HG03097 (cell line): ENCODE results near the gene FMN1.
"Not testable (repeated sequence)": the region's sequence is repeated elsewhere in the genome, so short reads cannot be mapped to it uniquely, and the experiment has no call there.

Experiments used
- ATAC-seq: cut with Tn5 transposase; IDR thresholded peaks from one replicate; pipeline ENCODE4 v1.9.1; 2021; ENCODE audit not compliant: unreplicated experiment, low FRiP score

Gene FMN1

DNA sequence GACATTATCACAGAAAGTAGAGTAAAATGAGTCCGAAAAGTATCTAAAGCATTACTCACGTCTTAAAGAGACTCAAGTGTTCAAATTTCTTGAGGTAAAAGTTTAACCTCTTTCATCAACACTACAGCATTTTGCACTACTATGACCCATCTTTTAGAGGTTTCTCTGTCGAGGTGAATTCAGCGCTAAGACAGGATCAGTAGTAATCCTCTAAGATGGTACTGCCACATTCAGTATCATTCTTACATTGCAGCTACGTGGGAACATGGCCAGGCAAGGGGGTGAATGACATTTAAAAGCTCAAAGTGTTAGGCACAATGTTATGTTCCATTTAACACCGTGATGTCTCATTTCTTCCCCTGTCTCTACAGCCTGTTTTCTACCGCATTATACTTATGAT, 210.8 kb downstream of the FMN1 start:
- no peak for ATAC-seq

DNA sequence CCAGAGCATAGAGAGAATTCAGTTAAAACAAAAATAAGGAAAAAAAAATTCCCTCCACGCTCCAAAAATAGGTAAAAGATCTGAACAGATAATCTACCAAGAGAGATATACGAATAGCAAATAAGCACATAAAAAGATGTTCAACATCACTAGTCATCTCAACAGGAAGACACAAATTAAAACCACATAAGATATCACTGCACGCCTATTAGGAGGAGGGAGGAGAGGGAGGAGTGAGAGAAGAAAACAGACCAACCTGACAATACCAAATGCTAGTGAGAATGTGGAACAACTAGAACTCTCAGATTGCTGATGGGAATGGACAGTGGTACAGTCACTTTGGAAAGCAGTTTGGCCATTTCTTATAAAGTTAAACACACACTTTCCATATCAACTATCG, 212.5 kb downstream of the FMN1 start:
- ATAC-seq: no peak

DNA sequence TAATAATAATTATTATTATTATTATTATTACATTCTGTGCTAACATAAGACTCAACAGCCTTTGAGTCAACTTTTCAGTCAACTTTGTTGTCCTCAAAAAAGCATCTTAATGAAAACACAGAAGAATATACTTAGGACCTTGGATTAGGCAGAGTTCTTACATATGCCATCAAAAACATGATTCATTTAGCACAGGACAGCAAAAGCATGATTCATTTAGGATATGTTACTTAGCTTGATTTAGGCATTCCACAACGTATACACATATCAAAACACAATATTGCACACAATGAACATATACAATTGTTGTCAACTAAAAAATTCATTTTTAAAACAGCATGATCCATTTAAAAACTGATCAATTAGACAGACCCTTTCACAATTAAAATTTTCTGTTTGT, 213.0 kb downstream of the FMN1 start:
- no peak for ATAC-seq

DNA sequence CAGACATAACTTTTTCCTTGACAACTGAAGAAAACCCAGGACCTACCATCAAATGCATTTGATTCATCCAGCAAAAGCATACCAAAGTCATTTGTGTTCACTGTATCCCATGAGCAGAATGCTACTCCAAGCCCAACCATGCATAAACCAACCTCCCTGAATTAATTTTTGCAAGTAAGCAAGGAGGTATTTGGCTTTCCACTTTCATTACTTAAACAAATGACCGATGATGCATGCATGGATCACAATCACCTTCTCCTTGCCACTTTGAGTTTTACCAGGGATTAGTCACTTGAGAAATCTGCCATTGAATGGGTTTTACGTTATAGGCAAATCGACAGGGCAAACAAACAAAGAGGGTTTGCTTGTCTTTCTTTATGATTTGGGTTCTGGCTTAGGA, 214.8 kb downstream of the FMN1 start:
- ATAC-seq: no peak

DNA sequence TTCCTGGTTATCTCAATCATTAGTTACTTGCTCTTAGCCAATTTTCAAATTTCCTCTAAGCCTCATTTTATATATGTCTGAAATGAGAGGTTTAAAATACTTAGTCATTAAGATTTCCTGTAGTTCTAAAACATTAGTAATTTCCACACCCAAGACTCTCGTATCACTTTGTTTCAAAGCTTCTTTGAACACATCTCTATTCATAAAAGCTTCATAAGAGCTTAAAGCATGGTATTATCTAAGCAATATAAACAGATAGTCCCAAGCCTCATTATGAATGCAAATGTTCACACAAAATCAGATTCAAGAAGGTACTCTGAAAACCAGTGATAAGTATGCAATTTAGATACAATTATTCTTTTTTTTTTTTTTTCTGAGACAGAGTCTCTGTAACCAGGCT, 217.0 kb downstream of the FMN1 start:
- no peak for ATAC-seq

DNA sequence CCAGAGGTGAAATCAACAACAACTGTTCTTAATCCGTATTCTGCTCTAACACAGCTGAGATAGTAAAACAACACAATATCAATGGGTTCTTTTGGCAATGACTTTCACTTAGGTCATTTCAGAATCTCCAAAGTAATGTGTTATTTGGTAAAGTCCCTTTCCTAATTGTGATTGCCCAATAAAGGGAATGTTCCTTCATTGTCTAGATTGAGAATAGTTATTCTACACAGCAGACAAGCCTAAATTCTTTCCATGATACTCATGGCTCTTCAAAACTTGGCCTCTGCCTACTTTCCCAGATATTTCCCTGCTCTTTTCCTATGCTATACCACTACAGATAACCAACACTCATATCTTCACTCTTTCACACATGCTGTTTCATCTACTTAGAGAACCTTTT, 219.8 kb downstream of the FMN1 start:
- no peak for ATAC-seq

DNA sequence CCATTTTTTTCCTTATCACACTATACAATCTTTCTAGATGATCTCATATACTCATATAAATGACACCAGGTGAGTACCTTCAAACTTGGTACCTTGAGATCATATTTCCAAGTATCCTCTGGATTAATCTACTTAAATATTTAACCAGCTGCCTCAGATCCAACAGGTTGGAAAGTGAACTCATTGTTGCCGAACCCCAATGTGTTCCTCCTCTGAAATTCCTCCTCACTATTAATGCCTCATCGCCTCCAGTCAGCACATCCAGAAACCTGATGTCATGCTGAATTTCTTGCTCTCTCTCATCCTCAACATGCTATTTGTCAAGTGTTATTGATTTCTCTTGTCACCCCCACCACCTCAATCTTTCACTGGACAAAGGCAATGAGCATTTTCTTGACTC, 221.8 kb downstream of the FMN1 start:
- no peak for ATAC-seq

DNA sequence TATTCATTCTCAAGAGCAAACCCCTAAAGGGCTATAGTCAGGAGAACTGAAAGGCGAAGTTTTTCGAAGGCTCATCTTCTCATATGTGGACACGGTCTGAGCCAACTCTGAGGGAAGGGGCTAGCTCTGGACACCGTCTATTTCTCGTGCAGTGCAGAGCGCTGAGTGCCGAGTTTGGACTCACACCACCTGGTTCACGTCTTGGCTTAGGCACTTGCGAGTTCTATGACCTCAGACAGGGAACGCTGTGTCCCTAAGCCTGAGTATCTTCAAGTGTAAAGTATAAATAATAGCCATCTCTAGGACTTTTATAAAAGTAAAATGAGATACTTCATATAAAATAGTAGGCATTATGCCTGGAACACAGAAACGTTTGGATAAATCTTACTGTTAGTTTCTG, 223.7 kb downstream of the FMN1 start:
- ATAC-seq: no peak

DNA sequence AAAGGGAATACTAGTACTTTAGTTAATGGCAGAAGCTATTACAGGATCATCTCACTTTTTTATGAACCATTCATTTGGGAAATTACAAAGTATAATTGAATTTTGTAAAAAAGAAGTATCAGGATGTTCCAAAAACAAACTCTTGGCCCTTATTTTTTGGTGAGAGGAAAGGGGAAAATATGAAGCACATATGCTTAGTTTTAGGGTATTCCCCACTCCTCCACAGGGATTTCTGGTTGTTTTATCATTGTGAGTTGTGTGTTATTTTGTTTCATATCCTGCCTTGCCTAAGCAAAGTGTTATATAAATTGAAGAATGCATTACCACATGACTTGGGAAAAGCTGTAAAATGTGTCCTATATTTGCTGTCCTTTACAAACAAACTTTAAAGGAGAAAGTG, 227.0 kb downstream of the FMN1 start:
- ATAC-seq: no peak

DNA sequence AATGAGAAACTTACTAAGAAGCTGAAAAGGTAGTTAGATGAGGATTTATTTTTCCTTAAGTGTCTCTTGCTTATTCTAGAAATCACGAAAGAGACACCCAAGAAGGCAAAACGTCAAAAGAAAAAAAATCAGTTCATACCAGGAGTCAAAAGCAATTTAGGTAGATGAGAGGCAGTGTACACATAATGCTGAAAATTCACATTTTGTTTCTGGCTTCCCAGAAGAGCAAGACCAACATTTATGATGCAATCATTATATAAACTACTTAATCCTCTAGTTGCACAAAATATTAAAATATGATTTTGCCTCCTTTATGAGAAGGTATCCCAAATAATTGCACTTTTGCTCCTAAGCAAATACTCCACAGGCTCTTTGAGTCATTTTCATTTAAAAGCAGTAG, 228.0 kb downstream of the FMN1 start:
- ATAC-seq: no peak

DNA sequence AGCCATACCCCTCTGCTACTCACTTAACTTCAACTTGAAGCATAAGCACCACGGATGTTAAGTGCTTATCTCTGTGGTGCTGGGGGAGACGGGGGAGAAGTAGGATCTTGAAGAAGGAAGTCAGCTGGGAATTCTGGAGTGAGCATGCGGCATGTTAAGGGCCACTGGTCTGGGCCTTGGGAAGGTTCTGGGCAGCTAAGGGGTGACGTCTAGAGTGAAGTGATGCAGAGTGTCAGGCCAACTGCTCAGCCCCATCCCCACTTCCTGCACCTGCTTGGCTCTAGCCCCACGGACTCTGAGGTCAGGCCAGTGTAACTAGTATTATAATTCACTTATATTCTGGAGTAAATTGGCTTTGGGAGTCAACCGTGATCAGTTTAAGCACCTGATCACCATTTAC, 228.6 kb downstream of the FMN1 start:
- no peak for ATAC-seq

DNA sequence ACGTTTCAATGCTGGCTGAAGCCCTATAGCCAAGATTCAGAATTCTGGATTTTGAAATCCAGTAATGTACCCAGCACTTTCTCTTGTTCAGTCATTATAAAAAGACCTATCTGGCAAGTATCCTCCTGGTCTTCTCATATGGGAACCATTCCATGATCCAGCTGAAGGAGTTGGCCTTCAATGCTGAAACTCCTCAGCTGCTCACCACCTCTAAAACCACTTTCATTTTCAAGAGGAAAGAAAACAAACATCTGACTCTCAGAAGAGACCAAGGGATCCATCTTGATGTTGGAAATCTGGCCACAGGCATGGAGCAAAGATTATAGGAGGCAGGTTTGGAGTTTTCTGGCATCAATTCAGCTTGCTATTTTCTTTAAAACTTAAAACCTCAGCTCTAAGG, 235.4 kb downstream of the FMN1 start:
- ATAC-seq: no peak

DNA sequence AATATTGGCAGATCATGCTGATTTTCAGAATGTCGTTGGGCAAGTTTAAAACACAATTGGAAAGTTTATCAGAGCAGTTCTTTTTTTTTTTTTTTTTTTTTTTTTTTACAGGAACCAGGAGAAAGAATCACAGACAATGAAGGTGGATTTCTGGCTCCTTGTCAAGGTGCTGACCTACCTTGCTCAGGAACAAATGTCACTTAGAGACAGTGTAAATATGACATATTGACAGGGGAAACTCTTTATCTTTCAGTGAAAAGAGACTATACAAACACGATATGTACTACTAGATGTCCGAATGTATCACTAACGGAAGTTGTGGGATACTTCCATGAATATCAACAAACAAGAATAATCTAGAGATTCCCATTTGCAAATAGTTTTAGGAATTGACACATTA, 237.3 kb downstream of the FMN1 start:
- no peak for ATAC-seq

DNA sequence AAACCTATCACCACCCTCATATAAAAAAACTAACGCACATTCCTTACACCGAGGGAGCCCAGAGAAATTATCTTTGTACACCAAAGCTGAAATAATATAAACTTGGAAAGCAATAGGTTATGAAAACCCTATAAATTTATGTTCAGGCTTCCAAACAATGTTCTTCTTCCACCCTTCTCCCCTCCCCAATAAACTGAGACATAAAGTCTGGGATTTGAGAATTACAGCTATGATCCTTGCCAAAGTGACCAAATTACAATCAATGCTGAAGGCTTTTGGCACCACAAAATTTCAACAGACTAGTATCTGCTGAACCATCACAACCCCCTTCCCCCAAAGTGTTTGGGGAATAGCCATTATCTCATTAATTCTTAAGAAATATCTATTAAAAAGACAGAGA, 237.8 kb downstream of the FMN1 start:
- ATAC-seq: no peak

DNA sequence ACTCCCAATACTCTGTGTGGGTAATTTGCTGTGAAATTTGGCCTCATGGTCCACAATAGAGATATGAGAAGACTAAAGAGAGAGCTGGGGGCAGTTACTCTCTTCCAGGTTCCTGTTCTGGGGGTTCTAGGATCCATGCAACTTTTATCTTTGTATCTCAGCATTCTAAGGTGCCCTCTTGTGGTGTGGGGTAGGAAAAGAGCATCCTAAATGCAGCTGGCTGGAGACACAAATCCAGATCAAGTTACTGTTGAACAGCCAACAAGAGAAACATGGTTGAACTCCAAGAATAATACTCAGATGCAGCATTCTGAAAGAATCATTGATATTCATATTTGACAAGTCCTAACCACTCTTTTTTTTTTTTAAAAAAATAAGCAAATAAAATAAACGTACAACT, 238.5 kb downstream of the FMN1 start:
- ATAC-seq: no peak

DNA sequence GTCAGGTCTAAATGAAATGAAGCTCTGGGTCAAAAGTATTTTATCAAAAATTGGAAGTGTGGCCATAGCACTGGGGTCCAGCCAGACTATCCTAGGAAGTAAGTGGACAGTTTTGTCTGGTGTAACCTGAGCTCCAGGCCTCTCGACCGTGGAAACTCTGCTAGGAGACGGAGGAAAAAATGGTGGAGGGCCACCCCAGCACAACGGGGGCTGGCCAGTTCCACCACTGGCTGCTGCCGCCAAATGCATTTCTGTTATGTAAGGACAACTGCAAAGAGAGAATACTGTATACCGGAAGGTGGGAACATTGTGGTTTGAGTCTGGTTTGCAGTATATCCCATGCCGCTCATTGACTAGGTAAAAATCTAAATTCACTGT, 241.0 kb downstream of the FMN1 start:
- ATAC-seq: no peak

DNA sequence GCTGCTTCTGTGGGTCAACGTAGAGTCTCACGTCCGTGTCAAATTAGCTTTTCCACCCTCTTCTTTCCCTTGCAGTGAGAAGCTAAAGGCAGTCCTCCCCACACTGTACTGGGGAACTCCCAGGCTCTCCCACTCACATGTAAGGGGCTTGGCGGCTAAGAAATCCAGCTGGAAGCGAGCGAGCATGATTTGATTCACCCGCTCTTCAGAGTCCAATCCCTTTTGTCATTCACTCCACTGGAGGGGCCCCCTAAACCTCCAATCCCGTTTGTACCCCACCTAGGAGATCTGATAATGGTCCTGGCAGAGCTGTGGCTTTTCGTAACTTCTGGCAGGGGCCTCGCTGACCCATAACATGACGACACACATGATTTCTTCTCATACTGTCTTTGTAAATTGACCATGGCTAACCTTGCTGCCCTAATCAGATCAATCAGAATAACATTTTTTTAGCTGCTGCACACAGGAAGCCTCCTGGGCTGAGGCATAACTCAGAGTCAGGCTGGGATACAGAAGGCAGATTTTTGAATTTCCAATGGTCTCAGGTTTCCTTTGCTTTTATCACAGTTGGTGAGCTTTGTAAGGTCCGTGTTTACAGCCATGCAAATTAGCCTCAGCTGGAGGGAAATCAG, 241.5 kb downstream of the FMN1 start:
- no peak for ATAC-seq

DNA sequence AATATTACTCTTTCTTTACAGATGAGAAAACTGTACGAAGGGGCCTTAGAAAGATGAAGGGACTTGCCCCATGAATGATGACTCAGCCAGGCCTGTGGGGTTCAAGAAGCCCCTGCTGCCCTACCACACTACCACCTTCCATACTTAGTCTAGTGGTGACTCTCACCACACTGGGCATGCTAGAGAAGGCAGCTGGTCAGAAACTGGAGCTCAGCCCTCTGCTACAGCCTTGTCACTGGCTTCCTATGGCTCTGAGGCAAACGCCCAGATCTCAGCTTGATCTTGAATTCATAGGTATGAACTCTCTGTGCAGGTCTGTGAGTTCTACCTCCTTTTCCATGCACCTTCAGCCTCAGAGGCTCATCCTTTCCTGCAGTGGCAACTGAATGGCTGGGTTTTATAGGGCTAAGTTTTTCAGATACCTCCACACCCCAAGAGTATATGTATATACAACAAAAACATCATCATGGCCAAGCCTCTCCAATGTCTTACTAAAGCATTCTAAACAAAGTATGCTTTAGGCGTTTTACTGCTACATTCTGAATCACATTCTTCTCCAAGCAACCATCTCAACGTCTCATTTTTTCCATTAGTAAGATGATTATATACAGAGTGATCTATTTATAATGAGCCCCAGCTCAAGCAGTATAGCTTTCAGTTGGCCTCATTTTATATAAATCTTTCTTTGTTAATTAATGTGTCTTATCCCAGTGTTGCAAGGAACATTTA, 242.6 kb downstream of the FMN1 start:
- no peak for ATAC-seq

DNA sequence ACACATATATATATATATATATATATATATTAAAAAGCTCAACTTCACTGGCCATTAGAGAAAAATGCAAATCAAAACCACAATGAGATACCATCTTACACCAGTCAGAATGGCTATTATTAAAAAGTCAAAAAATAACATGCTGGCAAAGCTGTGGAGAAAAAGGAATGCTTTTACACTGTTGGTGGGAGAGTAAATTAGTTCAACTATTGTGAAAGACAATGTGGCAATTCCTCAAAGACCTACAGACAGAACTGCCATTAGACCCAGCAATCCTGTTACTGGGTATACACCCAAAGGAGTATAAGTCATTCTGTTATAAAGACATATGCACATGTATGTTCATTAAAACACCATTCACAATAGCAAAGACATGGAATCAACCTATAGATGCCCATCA, 244.5 kb downstream of the FMN1 start:
- not testable (repeated sequence) for ATAC-seq

DNA sequence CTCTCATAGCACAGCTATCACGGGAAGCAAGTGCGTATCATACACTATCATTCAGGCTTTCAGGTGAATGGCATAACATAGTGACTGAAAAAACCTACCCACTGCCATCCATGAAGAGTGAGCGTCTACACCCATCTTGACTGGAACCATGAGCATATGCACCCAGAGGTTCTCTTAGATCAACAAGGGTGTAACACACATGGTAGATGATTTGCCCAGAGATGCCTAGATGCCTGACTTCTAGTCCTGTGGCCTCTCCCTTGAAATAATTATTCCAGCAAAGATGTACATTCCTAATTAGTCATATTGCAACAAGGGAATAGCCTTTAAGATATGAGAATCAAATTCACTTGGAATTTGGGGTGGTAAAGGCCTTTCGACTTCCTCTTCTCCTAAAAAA, 248.3 kb downstream of the FMN1 start:
- no peak for ATAC-seq

DNA sequence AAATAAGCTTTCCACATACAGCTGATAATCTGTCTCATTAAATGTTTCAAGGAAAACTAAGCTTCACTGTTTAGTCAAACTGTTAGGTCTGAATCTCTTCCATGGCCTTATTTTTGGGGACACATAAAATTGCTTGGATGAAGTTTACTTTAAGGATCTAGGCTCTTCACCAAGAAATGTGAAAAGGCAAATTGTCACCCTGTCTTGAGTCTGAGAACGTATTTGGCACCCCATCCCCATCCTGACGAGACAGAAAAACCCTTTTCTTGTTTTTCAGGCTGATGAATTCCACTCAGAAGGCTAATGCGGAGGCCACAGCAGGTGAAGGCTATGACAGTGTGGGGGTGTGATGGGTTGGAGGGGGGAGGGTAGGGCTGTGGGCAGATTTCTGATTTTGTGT, 250.1 kb downstream of the FMN1 start:
- no peak for ATAC-seq

DNA sequence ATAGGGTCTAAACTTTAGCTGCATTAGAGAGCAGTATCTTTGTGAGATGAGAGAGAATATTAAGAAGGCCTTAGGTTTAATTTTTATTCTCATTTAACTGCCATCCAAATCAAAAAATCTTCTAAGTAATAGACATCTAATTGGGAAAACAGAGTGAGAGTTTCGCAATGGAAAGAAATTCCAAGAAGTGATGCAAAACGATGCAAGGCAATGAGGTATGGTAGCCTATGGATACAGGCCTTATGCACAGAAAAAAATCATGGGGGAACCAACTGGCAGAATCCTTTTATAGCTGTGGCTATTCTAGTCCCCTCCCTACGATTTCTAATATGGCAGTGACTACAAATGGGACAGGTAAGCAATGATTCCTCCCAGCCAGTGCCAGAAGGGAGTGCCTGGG, 250.8 kb downstream of the FMN1 start:
- no peak for ATAC-seq

DNA sequence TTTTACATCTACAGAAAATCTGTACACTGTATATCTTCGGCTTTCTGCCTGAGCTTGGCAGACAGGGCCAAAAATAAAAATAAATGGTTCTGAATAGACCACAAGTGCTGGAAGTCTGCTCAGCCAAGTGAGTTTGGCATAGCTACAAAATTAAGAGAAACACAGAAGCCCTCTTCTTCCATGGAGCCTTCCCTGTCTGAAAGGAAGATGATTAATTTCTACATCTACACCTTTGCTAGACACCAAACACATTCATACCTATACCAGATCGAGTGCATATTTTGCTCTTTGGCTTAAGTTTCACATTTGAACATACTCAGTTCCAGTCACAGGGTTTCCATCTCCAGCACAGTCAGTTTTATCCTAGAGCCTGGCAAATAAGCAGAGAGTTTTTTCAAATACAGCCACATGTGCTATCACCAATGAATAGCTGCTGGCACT, 252.1 kb downstream of the FMN1 start:
- no peak for ATAC-seq
